ENCODE results near the gene ZRANB1.

Gene ZRANB1

GRCh38 chr10:125008689-125009638 is 67.0 kb downstream of the ZRANB1 start:
- DNase-seq = no peak

GRCh38 chr10:125009661-125010161 is 67.8 kb downstream of the ZRANB1 start:
- no peak for DNase-seq

- no peak for DNase-seq
These were observed 68.4 kb downstream of the ZRANB1 start for GRCh38 chr10:125010362-125010761.

GRCh38 chr10:125011171-125011925 is 69.4 kb downstream of the ZRANB1 start:
- DNase-seq = no peak

- DNase-seq = no peak
These were observed 70.2 kb downstream of the ZRANB1 start for GRCh38 chr10:125011926-125012705.

GRCh38 chr10:125012851-125013528 is 71.1 kb downstream of the ZRANB1 start:
- no peak for DNase-seq

- no peak for DNase-seq
These were observed 71.6 kb downstream of the ZRANB1 start for GRCh38 chr10:125013529-125013872.

- no peak for DNase-seq
These were observed 72.3 kb downstream of the ZRANB1 start for GRCh38 chr10:125014086-125014830.

- no peak for DNase-seq
These were observed 73.0 kb downstream of the ZRANB1 start for GRCh38 chr10:125014836-125015355.

GRCh38 chr10:125015356-125015944 is 73.5 kb downstream of the ZRANB1 start:
- no peak for DNase-seq

- no peak for DNase-seq
These were observed 74.2 kb downstream of the ZRANB1 start for GRCh38 chr10:125016123-125016522.

GRCh38 chr10:125016611-125017202 is 74.8 kb downstream of the ZRANB1 start:
- DNase-seq = no peak

- no peak for DNase-seq
These were observed 75.8 kb downstream of the ZRANB1 start for GRCh38 chr10:125017547-125018298.

- DNase-seq = no peak
These were observed 76.7 kb downstream of the ZRANB1 start for GRCh38 chr10:125018576-125019143.

GRCh38 chr10:125020386-125020785 is 78.5 kb downstream of the ZRANB1 start:
- no peak for DNase-seq

GRCh38 chr10:125020871-125021270 is 78.9 kb downstream of the ZRANB1 start:
- no peak for DNase-seq

- no peak for DNase-seq
These were observed 79.9 kb downstream of the ZRANB1 start for GRCh38 chr10:125021686-125022344.

- DNase-seq = no peak
These were observed 80.7 kb downstream of the ZRANB1 start for GRCh38 chr10:125022671-125023070.

GRCh38 chr10:125023255-125023654 is 81.3 kb downstream of the ZRANB1 start:
- DNase-seq = no peak

All from activated naive CD4-positive, alpha-beta T cell (primary cell).